HepG2 (cell line): ENCODE measurements around the gene OS9. TPM values are rescaled to one million over a fixed set of nuclear protein-coding genes. Genes with fewer than 3 reads are reported as not detected.
A peak's percentile ranks its signal among the peaks of the same experiment; 100 is the strongest.

Experiments used
- CC2D1A ChIP-seq: sonication (generic); formaldehyde crosslinking; IDR thresholded peaks from 2 replicates; pipeline ENCODE4 v1.8.1; 2023; ENCODE audit warnings: mild to moderate bottlenecking, missing genetic modification reagents
- HNRNPK ChIP-seq: fragments of 200-400 bp; formaldehyde crosslinking; IDR thresholded peaks from 2 replicates; pipeline ENCODE4 v1.6.1; 2018; ENCODE audit warnings: low read length, low read depth, moderate library complexity, mild to moderate bottlenecking; ENCODE audit not compliant: poor library complexity, severe bottlenecking
- NR2F2 ChIP-seq: IDR thresholded peaks from 2 replicates; pipeline ENCODE4 v1.6.1; 2012; ENCODE audit warnings: low read depth, inconsistent platforms, borderline replicate concordance
- PHF20 ChIP-seq: sonication (generic); formaldehyde crosslinking; IDR thresholded peaks from 2 replicates; pipeline ENCODE4 v1.5.0; 2020; ENCODE audit warnings: mild to moderate bottlenecking, missing genetic modification reagents
- RBM22 ChIP-seq: fragments of 200-400 bp; formaldehyde crosslinking; optimal IDR thresholded peaks from 2 replicates; pipeline ENCODE3; 2017; ENCODE audit warnings: mild to moderate bottlenecking, low read length, moderate library complexity
- SOX6 ChIP-seq, 2 experiments: fragments of 450-650 bp in 1 of 2; sonication (generic) in 1 of 2; formaldehyde crosslinking in 1 of 2; IDR thresholded peaks; 2 replicates each; pipeline versions ENCODE4 v1.4.0 to v1.6.1; 2017 to 2020; ENCODE audit warnings: antibody characterized with exemption in 1 of 2, mild to moderate bottlenecking in 1 of 2, missing genetic modification reagents in 1 of 2
- ZFP36 ChIP-seq: fragments of 150-350 bp; IDR thresholded peaks from 2 replicates; pipeline ENCODE4 v1.6.1; 2018; ENCODE audit warnings: borderline replicate concordance, low read length, low read depth; ENCODE audit not compliant: partially characterized antibody
- ZNF138 ChIP-seq: sonication (generic); formaldehyde crosslinking; IDR thresholded peaks from 2 replicates; pipeline ENCODE4 v1.5.0; 2020; ENCODE audit warnings: mild to moderate bottlenecking, low read depth, missing genetic modification reagents
- ZNF224 ChIP-seq: sonication (generic); formaldehyde crosslinking; IDR thresholded peaks from 2 replicates; pipeline ENCODE4 v1.5.0; 2020; ENCODE audit warnings: mild to moderate bottlenecking, missing genetic modification reagents
- ZNF383 ChIP-seq: sonication (generic); formaldehyde crosslinking; IDR thresholded peaks from 2 replicates; pipeline ENCODE4 v1.4.0; 2020; ENCODE audit warnings: missing genetic modification reagents, mild to moderate bottlenecking, borderline replicate concordance
- ZNF44 ChIP-seq: sonication (generic); formaldehyde crosslinking; IDR thresholded peaks from 2 replicates; pipeline ENCODE4 v1.5.1; 2020; ENCODE audit warnings: mild to moderate bottlenecking, missing genetic modification reagents
- ZNF670 ChIP-seq: sonication (generic); formaldehyde crosslinking; IDR thresholded peaks from 2 replicates; pipeline ENCODE4 v1.8.0; 2022; ENCODE audit warnings: mild to moderate bottlenecking, missing genetic modification reagents, borderline replicate concordance
- polyA plus RNA-seq, 8 experiments: library from polyadenylated mRNA; depleted of rRNA in 3 of 8; stranded (reverse) in 7 of 8; unstranded in 1 of 8; fragments of >200 nt; fragmentation: Illumina TruSeq in 4 of 8; extraction: Trizol in 4 of 8; gene quantifications; 2 replicates each; pipeline versions ENCODE4 v1.2.1 to v1.2.3, GENCODE V29; 2011 to 2016; ENCODE audit warnings: low read depth in 4 of 8, missing spikeins in 1 of 8, mixed read lengths in 1 of 8; ENCODE audit not compliant: insufficient read depth in 1 of 8
- total RNA-seq, 5 experiments: library from RNA; depleted of rRNA; stranded (reverse); fragments of >200 nt; fragmentation: Illumina TruSeq; extraction: Trizol; gene quantifications; 2 replicates each; pipeline ENCODE4 v1.2.3, GENCODE V29; 2016; ENCODE audit warnings: low read depth in 1 of 5
- TF ChIP-seq, protein P1 (sequence below): sonication (generic); formaldehyde crosslinking; IDR thresholded peaks from 2 replicates; pipeline ENCODE4 v1.4.0; 2020; ENCODE audit warnings: mild to moderate bottlenecking, missing genetic modification reagents
- TF ChIP-seq, protein P2 (sequence below): conservative IDR thresholded peaks from 2 replicates; pipeline ENCODE4 v1.6.1; 2018; ENCODE audit warnings: missing genetic modification reagents
- TF ChIP-seq, protein P3 (sequence below): sonication (generic); formaldehyde crosslinking; conservative IDR thresholded peaks from 2 replicates; pipeline ENCODE4 v1.8.0; 2022; ENCODE audit warnings: mild to moderate bottlenecking, moderate library complexity, missing genetic modification reagents
- TF ChIP-seq, protein P4 (sequence below): IDR thresholded peaks from 2 replicates; pipeline ENCODE4 v1.6.1; 2012; ENCODE audit warnings: low read length, improper control_type of control experiment

The OS9 gene
- total and polyA plus RNA-seq, 2 of the 13 experiments (the other 11 are each of a cell fraction or from before 2014, with no cell fraction given) = 156 to 206 TPM

DNA sequence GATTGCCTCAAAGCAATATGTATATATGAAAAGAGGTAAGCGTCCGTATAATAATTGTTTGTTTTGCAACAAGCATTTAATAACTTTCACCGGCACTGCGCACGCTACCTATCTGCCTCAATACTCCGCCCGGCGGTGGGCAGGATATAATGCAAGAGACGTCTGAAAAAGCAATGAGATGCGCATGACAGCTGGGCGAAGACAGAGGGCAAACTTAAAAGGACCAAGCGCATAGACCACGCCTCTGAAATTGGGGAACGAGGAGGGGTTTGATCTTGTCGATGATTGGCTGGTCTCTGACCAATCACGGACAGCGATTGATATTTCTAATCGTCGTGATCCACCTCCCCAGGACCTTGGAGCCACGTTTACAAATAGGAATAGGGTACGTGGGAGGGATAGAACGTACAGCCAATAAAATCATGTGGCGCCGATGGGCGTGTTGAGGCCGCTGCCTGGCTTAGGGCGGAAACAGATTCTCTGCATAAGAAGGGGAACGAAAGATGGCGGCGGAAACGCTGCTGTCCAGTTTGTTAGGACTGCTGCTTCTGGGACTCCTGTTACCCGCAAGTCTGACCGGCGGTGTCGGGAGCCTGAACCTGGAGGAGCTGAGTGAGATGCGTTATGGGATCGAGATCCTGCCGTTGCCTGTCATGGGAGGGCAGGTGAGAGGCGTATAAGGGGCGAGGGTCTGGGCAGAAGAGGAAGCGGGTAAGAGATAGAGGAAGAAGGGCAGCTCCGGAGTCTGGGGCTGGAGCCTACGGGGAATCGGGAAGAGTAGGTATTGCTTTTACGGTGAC is at the start of gene OS9 (continued):
- TF ChIP-seq HNRNPK (no peak), NR2F2 (no peak), CC2D1A (CRISPR knock-in tag) (no peak), RBM22 (no peak), ZNF44 (CRISPR knock-in tag) (no peak), ZFP36 (no peak), ZNF383 (no peak), ZNF224 (CRISPR knock-in tag) (peak; percentile 42; the same call in 1 of the 2 replicates), ZNF670 (CRISPR knock-in tag) (no peak; the same call in 1 of the 2 replicates), SOX6 (IDR thresholded peaks at IDR 0.05) (no peak), SOX6 (CRISPR knock-in tag; IDR thresholded peaks at IDR 0.05) (peak; percentile 29; the same call in 1 of the 2 replicates), PHF20 (peak; percentile 84), ZNF138 (CRISPR knock-in tag) (no peak)
- TF ChIP-seq, protein P1, sequence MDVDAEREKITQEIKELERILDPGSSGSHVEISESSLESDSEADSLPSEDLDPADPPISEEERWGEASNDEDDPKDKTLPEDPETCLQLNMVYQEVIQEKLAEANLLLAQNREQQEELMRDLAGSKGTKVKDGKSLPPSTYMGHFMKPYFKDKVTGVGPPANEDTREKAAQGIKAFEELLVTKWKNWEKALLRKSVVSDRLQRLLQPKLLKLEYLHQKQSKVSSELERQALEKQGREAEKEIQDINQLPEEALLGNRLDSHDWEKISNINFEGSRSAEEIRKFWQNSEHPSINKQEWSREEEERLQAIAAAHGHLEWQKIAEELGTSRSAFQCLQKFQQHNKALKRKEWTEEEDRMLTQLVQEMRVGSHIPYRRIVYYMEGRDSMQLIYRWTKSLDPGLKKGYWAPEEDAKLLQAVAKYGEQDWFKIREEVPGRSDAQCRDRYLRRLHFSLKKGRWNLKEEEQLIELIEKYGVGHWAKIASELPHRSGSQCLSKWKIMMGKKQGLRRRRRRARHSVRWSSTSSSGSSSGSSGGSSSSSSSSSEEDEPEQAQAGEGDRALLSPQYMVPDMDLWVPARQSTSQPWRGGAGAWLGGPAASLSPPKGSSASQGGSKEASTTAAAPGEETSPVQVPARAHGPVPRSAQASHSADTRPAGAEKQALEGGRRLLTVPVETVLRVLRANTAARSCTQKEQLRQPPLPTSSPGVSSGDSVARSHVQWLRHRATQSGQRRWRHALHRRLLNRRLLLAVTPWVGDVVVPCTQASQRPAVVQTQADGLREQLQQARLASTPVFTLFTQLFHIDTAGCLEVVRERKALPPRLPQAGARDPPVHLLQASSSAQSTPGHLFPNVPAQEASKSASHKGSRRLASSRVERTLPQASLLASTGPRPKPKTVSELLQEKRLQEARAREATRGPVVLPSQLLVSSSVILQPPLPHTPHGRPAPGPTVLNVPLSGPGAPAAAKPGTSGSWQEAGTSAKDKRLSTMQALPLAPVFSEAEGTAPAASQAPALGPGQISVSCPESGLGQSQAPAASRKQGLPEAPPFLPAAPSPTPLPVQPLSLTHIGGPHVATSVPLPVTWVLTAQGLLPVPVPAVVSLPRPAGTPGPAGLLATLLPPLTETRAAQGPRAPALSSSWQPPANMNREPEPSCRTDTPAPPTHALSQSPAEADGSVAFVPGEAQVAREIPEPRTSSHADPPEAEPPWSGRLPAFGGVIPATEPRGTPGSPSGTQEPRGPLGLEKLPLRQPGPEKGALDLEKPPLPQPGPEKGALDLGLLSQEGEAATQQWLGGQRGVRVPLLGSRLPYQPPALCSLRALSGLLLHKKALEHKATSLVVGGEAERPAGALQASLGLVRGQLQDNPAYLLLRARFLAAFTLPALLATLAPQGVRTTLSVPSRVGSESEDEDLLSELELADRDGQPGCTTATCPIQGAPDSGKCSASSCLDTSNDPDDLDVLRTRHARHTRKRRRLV = no peak
- TF ChIP-seq, protein P2, sequence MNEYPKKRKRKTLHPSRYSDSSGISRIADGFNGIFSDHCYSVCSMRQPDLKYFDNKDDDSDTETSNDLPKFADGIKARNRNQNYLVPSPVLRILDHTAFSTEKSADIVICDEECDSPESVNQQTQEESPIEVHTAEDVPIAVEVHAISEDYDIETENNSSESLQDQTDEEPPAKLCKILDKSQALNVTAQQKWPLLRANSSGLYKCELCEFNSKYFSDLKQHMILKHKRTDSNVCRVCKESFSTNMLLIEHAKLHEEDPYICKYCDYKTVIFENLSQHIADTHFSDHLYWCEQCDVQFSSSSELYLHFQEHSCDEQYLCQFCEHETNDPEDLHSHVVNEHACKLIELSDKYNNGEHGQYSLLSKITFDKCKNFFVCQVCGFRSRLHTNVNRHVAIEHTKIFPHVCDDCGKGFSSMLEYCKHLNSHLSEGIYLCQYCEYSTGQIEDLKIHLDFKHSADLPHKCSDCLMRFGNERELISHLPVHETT (CRISPR knock-in tag) = no peak; the same call in 1 of the 2 replicates
- TF ChIP-seq, protein P3, sequence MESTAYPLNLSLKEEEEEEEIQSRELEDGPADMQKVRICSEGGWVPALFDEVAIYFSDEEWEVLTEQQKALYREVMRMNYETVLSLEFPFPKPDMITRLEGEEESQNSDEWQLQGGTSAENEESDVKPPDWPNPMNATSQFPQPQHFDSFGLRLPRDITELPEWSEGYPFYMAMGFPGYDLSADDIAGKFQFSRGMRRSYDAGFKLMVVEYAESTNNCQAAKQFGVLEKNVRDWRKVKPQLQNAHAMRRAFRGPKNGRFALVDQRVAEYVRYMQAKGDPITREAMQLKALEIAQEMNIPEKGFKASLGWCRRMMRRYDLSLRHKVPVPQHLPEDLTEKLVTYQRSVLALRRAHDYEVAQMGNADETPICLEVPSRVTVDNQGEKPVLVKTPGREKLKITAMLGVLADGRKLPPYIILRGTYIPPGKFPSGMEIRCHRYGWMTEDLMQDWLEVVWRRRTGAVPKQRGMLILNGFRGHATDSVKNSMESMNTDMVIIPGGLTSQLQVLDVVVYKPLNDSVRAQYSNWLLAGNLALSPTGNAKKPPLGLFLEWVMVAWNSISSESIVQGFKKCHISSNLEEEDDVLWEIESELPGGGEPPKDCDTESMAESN = no peak
- TF ChIP-seq, protein P4, sequence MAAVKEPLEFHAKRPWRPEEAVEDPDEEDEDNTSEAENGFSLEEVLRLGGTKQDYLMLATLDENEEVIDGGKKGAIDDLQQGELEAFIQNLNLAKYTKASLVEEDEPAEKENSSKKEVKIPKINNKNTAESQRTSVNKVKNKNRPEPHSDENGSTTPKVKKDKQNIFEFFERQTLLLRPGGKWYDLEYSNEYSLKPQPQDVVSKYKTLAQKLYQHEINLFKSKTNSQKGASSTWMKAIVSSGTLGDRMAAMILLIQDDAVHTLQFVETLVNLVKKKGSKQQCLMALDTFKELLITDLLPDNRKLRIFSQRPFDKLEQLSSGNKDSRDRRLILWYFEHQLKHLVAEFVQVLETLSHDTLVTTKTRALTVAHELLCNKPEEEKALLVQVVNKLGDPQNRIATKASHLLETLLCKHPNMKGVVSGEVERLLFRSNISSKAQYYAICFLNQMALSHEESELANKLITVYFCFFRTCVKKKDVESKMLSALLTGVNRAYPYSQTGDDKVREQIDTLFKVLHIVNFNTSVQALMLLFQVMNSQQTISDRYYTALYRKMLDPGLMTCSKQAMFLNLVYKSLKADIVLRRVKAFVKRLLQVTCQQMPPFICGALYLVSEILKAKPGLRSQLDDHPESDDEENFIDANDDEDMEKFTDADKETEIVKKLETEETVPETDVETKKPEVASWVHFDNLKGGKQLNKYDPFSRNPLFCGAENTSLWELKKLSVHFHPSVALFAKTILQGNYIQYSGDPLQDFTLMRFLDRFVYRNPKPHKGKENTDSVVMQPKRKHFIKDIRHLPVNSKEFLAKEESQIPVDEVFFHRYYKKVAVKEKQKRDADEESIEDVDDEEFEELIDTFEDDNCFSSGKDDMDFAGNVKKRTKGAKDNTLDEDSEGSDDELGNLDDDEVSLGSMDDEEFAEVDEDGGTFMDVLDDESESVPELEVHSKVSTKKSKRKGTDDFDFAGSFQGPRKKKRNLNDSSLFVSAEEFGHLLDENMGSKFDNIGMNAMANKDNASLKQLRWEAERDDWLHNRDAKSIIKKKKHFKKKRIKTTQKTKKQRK = no peak
